Chondrocyte (in vitro differentiated cells): Measurements from ENCODE around the gene SPTBN4. TPM values are rescaled to one million over a fixed set of nuclear protein-coding genes. Genes with fewer than 3 reads are reported as not detected.
"Not testable (repeated sequence)": the region's sequence is repeated elsewhere in the genome, so short reads cannot be mapped to it uniquely, and the experiment has no call there.

Experiments used
- DNase-seq: peaks from one replicate; pipeline ENCODE4 v3.0.0; 2021; ENCODE audit warnings: mixed read lengths, low spot score
- H3K27ac Mint-ChIP-seq: one replicate; pipeline ENCODE4 v1.8.0; 2021; ENCODE audit warnings: mild to moderate bottlenecking, moderate library complexity, mixed read lengths; ENCODE audit not compliant: unreplicated experiment
- H3K27me3 Mint-ChIP-seq: 2 replicates; pipeline ENCODE4 v1.8.0; 2021; ENCODE audit warnings: low read depth, mixed read lengths
- H3K36me3 Mint-ChIP-seq: 2 replicates; pipeline ENCODE4 v1.8.0; 2021; ENCODE audit warnings: low read depth, mixed read lengths
- H3K4me1 Mint-ChIP-seq: 2 replicates; pipeline ENCODE4 v1.8.0; 2021; ENCODE audit warnings: low read depth, mild to moderate bottlenecking, mixed read lengths
- H3K4me3 Mint-ChIP-seq: one replicate; pipeline ENCODE4 v1.8.0; 2021; ENCODE audit warnings: mild to moderate bottlenecking, moderate library complexity, mixed read lengths; ENCODE audit not compliant: unreplicated experiment
- H3K9me3 Mint-ChIP-seq: 2 replicates; pipeline ENCODE4 v1.8.0; 2021; ENCODE audit warnings: low read depth, mixed read lengths
- CTCF ChIP-seq: fragments of 200-600 bp; sonication (generic); IDR thresholded peaks from 2 replicates; pipeline ENCODE4 v1.5.0; 2021; ENCODE audit warnings: antibody characterized with exemption, mild to moderate bottlenecking, moderate library complexity
- total RNA-seq: library from RNA; stranded (reverse); gene quantifications from 3 replicates; pipeline ENCODE4 v1.2.1, GENCODE V29; 2021

Gene SPTBN4
- total RNA-seq, 1 donor from 2014 or later = 2.5 TPM

- no peaks in the 10 kb centered on the region for H3K27me3 Mint-ChIP-seq
- H3K27ac Mint-ChIP-seq = no peak overlapping the region
- peaks cover 23% of the 10 kb centered on the region for H3K36me3 Mint-ChIP-seq
- peaks cover 35% of the 10 kb centered on the region for H3K4me1 Mint-ChIP-seq
- TF ChIP-seq CTCF = no peak
- DNase-seq = no peak
- H3K4me3 Mint-ChIP-seq = no peak overlapping the region
- no peaks in the 10 kb centered on the region for H3K9me3 Mint-ChIP-seq
Measured at GRCh38 chr19:40620161-40620485, 153.3 kb downstream of the SPTBN4 start.

- Mint-ChIP-seq H3K4me1 (peaks cover 35% of the 10 kb centered on the region), H3K9me3 (no peaks in the 10 kb centered on the region), H3K36me3 (peaks cover 31% of the 10 kb centered on the region), H3K27me3 (no peaks in the 10 kb centered on the region), H3K27ac (no peak overlapping the region), H3K4me3 (no peak overlapping the region)
- TF ChIP-seq CTCF = no peak
- DNase-seq = no peak
Measured at GRCh38 chr19:40621283-40621682, 154.5 kb downstream of the SPTBN4 start.

- no peaks in the 10 kb centered on the region for H3K9me3 Mint-ChIP-seq
- peak overlapping the region; percentile 83 for H3K27ac Mint-ChIP-seq
- H3K27me3 Mint-ChIP-seq = no peaks in the 10 kb centered on the region
- H3K36me3 Mint-ChIP-seq = peaks cover 32% of the 10 kb centered on the region
- peaks cover 35% of the 10 kb centered on the region for H3K4me1 Mint-ChIP-seq
- DNase-seq = no peak
- peak overlapping the region; percentile 25 for H3K4me3 Mint-ChIP-seq
- no peak for TF ChIP-seq CTCF
Measured at GRCh38 chr19:40621966-40622772, 155.4 kb downstream of the SPTBN4 start.

GRCh38 chr19:40622773-40623075 is 155.9 kb downstream of the SPTBN4 start:
- Mint-ChIP-seq H3K4me3 (no peak overlapping the region), H3K27ac (peak overlapping the region; percentile 83), H3K4me1 (peaks cover 35% of the 10 kb centered on the region), H3K27me3 (no peaks in the 10 kb centered on the region), H3K36me3 (peaks cover 32% of the 10 kb centered on the region), H3K9me3 (no peaks in the 10 kb centered on the region)
- DNase-seq = no peak
- no peak for TF ChIP-seq CTCF

GRCh38 chr19:40623403-40624251 is 156.8 kb downstream of the SPTBN4 start:
- Mint-ChIP-seq H3K36me3 (peaks cover 30% of the 10 kb centered on the region), H3K9me3 (no peaks in the 10 kb centered on the region), H3K4me3 (peak overlapping the region; percentile 27), H3K4me1 (peaks cover 35% of the 10 kb centered on the region), H3K27me3 (no peaks in the 10 kb centered on the region), H3K27ac (peak overlapping the region; percentile 83)
- DNase-seq = no peak
- no peak for TF ChIP-seq CTCF

- peaks cover 28% of the 10 kb centered on the region for H3K36me3 Mint-ChIP-seq
- not testable (repeated sequence) for H3K4me3 Mint-ChIP-seq, H3K9me3 Mint-ChIP-seq, H3K27me3 Mint-ChIP-seq, DNase-seq
- peaks cover 35% of the 10 kb centered on the region for H3K4me1 Mint-ChIP-seq
- peak overlapping the region; percentile 18 for H3K27ac Mint-ChIP-seq
Measured at GRCh38 chr19:40624369-40625153, 157.8 kb downstream of the SPTBN4 start.
